Measurements from ENCODE around the gene TUBGCP2.
A peak's percentile ranks its signal among the peaks of the same experiment; 100 is the strongest.

The TUBGCP2 gene

GRCh38 chr10:133260895-133261725, 47.6 kb downstream of the TUBGCP2 start:
- DNase-seq = peak; percentile 86

- no peak for DNase-seq
Measured at GRCh38 chr10:133259602-133259989, 49.1 kb downstream of the TUBGCP2 start.

GRCh38 chr10:133258818-133259601, 49.7 kb downstream of the TUBGCP2 start:
- DNase-seq = peak; percentile 93

GRCh38 chr10:133258066-133258817, 50.4 kb downstream of the TUBGCP2 start:
- peak; percentile 76 for DNase-seq

- DNase-seq = no peak
Measured at GRCh38 chr10:133257489-133258065, 51.1 kb downstream of the TUBGCP2 start.

GRCh38 chr10:133255323-133255722, 53.3 kb downstream of the TUBGCP2 start:
- no peak for DNase-seq

GRCh38 chr10:133254421-133255120, 54.1 kb downstream of the TUBGCP2 start:
- no peak for DNase-seq

GRCh38 chr10:133253361-133253955, 55.2 kb downstream of the TUBGCP2 start:
- DNase-seq = no peak

GRCh38 chr10:133252223-133252552, 56.5 kb downstream of the TUBGCP2 start:
- no peak for DNase-seq

- no peak for DNase-seq
Measured at GRCh38 chr10:133251388-133252222, 57.1 kb downstream of the TUBGCP2 start.

GRCh38 chr10:133249975-133250754, 58.5 kb downstream of the TUBGCP2 start:
- DNase-seq = no peak

- no peak for DNase-seq
Measured at GRCh38 chr10:133249094-133249780, 59.4 kb downstream of the TUBGCP2 start.

- no peak for DNase-seq
Measured at GRCh38 chr10:133248334-133248715, 60.3 kb downstream of the TUBGCP2 start.

GRCh38 chr10:133247681-133248333, 60.9 kb downstream of the TUBGCP2 start:
- DNase-seq = no peak

- DNase-seq = no peak
Measured at GRCh38 chr10:133246236-133246626, 62.4 kb downstream of the TUBGCP2 start.

- no peak for DNase-seq
Measured at GRCh38 chr10:133245439-133246235, 63.0 kb downstream of the TUBGCP2 start.

GRCh38 chr10:133243593-133243992, 65.1 kb downstream of the TUBGCP2 start:
- no peak for DNase-seq
